Smooth muscle cell of the brain vasculature (primary cell): ENCODE results near the gene DTNB.
"Not testable (repeated sequence)": the region's sequence is repeated elsewhere in the genome, so short reads cannot be mapped to it uniquely, and the experiment has no call there.

Source experiments
- DNase-seq: peaks from one replicate; pipeline ENCODE4 v3.0.0-alpha.2; 2012; ENCODE audit warnings: low read depth, low spot score

The DTNB gene

GRCh38 chr2:25589676-25590205 lies 83.6 kb downstream of the DTNB start:
- no peak for DNase-seq

- no peak for DNase-seq
Measured at GRCh38 chr2:25588576-25588975, 84.8 kb downstream of the DTNB start.

GRCh38 chr2:25587361-25587760 lies 86.0 kb downstream of the DTNB start:
- no peak for DNase-seq

GRCh38 chr2:25586726-25587144 lies 86.6 kb downstream of the DTNB start:
- DNase-seq, result no peak

- no peak for DNase-seq
Measured at GRCh38 chr2:25585189-25585588, 88.2 kb downstream of the DTNB start.

GRCh38 chr2:25582077-25582830 lies 91.1 kb downstream of the DTNB start:
- DNase-seq, result no peak

- no peak for DNase-seq
Measured at GRCh38 chr2:25576596-25576995, 96.8 kb downstream of the DTNB start.

GRCh38 chr2:25572638-25573037 lies 100.7 kb downstream of the DTNB start:
- no peak for DNase-seq

GRCh38 chr2:25570161-25570845 lies 103.1 kb downstream of the DTNB start:
- no peak for DNase-seq

- DNase-seq, result no peak
Measured at GRCh38 chr2:25567406-25567805, 106.0 kb downstream of the DTNB start.

GRCh38 chr2:25566694-25567093 lies 106.7 kb downstream of the DTNB start:
- no peak for DNase-seq

- no peak for DNase-seq
Measured at GRCh38 chr2:25566094-25566493, 107.3 kb downstream of the DTNB start.

GRCh38 chr2:25561136-25561850 lies 112.1 kb downstream of the DTNB start:
- DNase-seq, result no peak

- DNase-seq, result no peak
Measured at GRCh38 chr2:25559148-25559547, 114.2 kb downstream of the DTNB start.

GRCh38 chr2:25558262-25558661 lies 115.1 kb downstream of the DTNB start:
- DNase-seq, result no peak

GRCh38 chr2:25557179-25558036 lies 116.0 kb downstream of the DTNB start:
- no peak for DNase-seq

GRCh38 chr2:25552318-25552717 lies 121.1 kb downstream of the DTNB start:
- DNase-seq, result no peak

- DNase-seq, result no peak
Measured at GRCh38 chr2:25551316-25551715, 122.1 kb downstream of the DTNB start.

GRCh38 chr2:25549571-25549970 lies 123.8 kb downstream of the DTNB start:
- not testable (repeated sequence) for DNase-seq

- DNase-seq, result no peak
Measured at GRCh38 chr2:25548601-25549000, 124.8 kb downstream of the DTNB start.

- no peak for DNase-seq
Measured at GRCh38 chr2:25546852-25547251, 126.5 kb downstream of the DTNB start.
